ACHN (cell line): ENCODE measurements around the gene SLC25A47.
"Not testable (repeated sequence)": the region's sequence is repeated elsewhere in the genome, so short reads cannot be mapped to it uniquely, and the experiment has no call there.

Source experiments
- DNase-seq: peaks from one replicate; pipeline ENCODE4 v3.0.0-alpha.2; 2015
- in situ Hi-C: cut with HindIII; loops from 2 replicates; pipeline ENCODE4 v1.10.0; 2017; ENCODE audit warnings: low sequenced_read_pairs, low pct_ligation_motif_present, low pct_unique_long_range_greater_than_20kb

The SLC25A47 gene

GRCh38 chr14:100336618-100337530 is 13.7 kb downstream of the SLC25A47 start:
- no peak for DNase-seq
- in situ Hi-C loops = no loop called here

GRCh38 chr14:100339766-100340422 is 16.8 kb downstream of the SLC25A47 start:
- DNase-seq = no peak
- in situ Hi-C loops = no loop called here

- in situ Hi-C loops = no loop called here
- DNase-seq = no peak
Measured at GRCh38 chr14:100340423-100340813, 17.3 kb downstream of the SLC25A47 start.

- in situ Hi-C loops = no loop called here
- DNase-seq = peak; percentile 41
Measured at GRCh38 chr14:100341301-100342031, 18.3 kb downstream of the SLC25A47 start.

GRCh38 chr14:100342195-100342594 is 19.1 kb downstream of the SLC25A47 start:
- in situ Hi-C loops = no loop called here

GRCh38 chr14:100342826-100343225 is 19.7 kb downstream of the SLC25A47 start:
- in situ Hi-C loops, DNase-seq: not testable (repeated sequence)

More at GRCh38 chr14:100342195-100342594, 19.1 kb downstream of the SLC25A47 start:
- no peak for DNase-seq

GRCh38 chr14:100344657-100345056 is 21.5 kb downstream of the SLC25A47 start:
- in situ Hi-C loops, DNase-seq: not testable (repeated sequence)

- in situ Hi-C loops = no loop called here
- DNase-seq = no peak
Measured at GRCh38 chr14:100345711-100346110, 22.6 kb downstream of the SLC25A47 start.

- DNase-seq = no peak
- in situ Hi-C loops = no loop called here
Measured at GRCh38 chr14:100346306-100347091, 23.4 kb downstream of the SLC25A47 start.

- in situ Hi-C loops = no loop called here
- no peak for DNase-seq
Measured at GRCh38 chr14:100348253-100348729, 25.2 kb downstream of the SLC25A47 start.

- no peak for DNase-seq
- in situ Hi-C loops = no loop called here
Measured at GRCh38 chr14:100348784-100349685, 25.9 kb downstream of the SLC25A47 start.

GRCh38 chr14:100350276-100350926 is 27.3 kb downstream of the SLC25A47 start:
- no peak for DNase-seq
- in situ Hi-C loops = no loop called here

GRCh38 chr14:100350986-100351385 is 27.8 kb downstream of the SLC25A47 start:
- DNase-seq = no peak
- in situ Hi-C loops = no loop called here

GRCh38 chr14:100358396-100358795 is 35.3 kb downstream of the SLC25A47 start:
- DNase-seq = no peak
- in situ Hi-C loops = no loop called here

- DNase-seq = no peak
- in situ Hi-C loops = no loop called here
Measured at GRCh38 chr14:100359111-100359510, 36.0 kb downstream of the SLC25A47 start.

- no peak for DNase-seq
- in situ Hi-C loops = no loop called here
Measured at GRCh38 chr14:100359881-100360280, 36.7 kb downstream of the SLC25A47 start.

GRCh38 chr14:100361626-100362025 is 38.5 kb downstream of the SLC25A47 start:
- in situ Hi-C loops = no loop called here
- DNase-seq = no peak
